CD14-positive monocyte (primary cell): Measurements from ENCODE around the gene CREG1. TPM values are rescaled to one million over a fixed set of nuclear protein-coding genes. Genes with fewer than 3 reads are reported as not detected.

Experiments
- DNase-seq, 3 donors: peaks; one replicate each; pipeline ENCODE4 v3.0.0-alpha.2; 2011 to 2022
- H2AFZ ChIP-seq: 2 replicates; pipeline ENCODE4 v1.6.0; 2012; ENCODE audit warnings: mild to moderate bottlenecking, low read depth, low read length, inconsistent platforms; ENCODE audit not compliant: insufficient read depth, poor library complexity, severe bottlenecking
- H3K27ac ChIP-seq, 2 donors: 1 replicate in 1 of 2; 2 replicates in 1 of 2; pipeline ENCODE4 v1.5.1; 2012 to 2013; ENCODE audit warnings: low read length in 2 of 2, control low read depth in 1 of 2, inconsistent platforms in 1 of 2, low read depth in 1 of 2, mild to moderate bottlenecking in 1 of 2
- H3K27me3 ChIP-seq, 2 donors: one replicate each; pipeline versions ENCODE4 v1.6.0 to v1.6.1; 2011 to 2013; ENCODE audit warnings: low read length in 2 of 2; ENCODE audit not compliant: control insufficient read depth in 2 of 2, insufficient read depth in 2 of 2
- H3K36me3 ChIP-seq, 2 donors: replicated peaks in 1 of 2; 1 replicate in 1 of 2; 2 replicates in 1 of 2; pipeline versions ENCODE4 v1.5.1 to v1.6.1; 2012 to 2013; ENCODE audit warnings: low read length in 2 of 2, control low read depth in 1 of 2, inconsistent platforms in 1 of 2, mild to moderate bottlenecking in 1 of 2; ENCODE audit not compliant: insufficient read depth in 2 of 2, control insufficient read depth in 1 of 2
- H3K4me1 ChIP-seq, 2 donors: 1 replicate in 1 of 2; 2 replicates in 1 of 2; pipeline versions ENCODE4 v1.5.1 to v1.6.1; 2012 to 2013; ENCODE audit warnings: low read length in 2 of 2, control low read depth in 1 of 2, inconsistent platforms in 1 of 2, mild to moderate bottlenecking in 1 of 2, moderate library complexity in 1 of 2; ENCODE audit not compliant: insufficient read depth in 2 of 2, control insufficient read depth in 1 of 2
- H3K4me2 ChIP-seq: replicated peaks from 2 replicates; pipeline ENCODE3; 2012; ENCODE audit warnings: low read length, moderate library complexity, mild to moderate bottlenecking; ENCODE audit not compliant: poor library complexity, severe bottlenecking; ENCODE audit errors: extremely low read depth
- H3K4me3 ChIP-seq, 3 experiments: fragments of 200-600 bp in 1 of 3; sonication (generic) in 1 of 3; replicated peaks in 1 of 3; 1 replicate in 2 of 3; 2 replicates in 1 of 3; pipeline ENCODE4 v1.5.1; 2011 to 2013; ENCODE audit warnings: low read length in 3 of 3, mild to moderate bottlenecking in 3 of 3, control low read depth in 2 of 3, low read depth in 2 of 3, inconsistent platforms in 1 of 3, moderate library complexity in 1 of 3
- H3K79me2 ChIP-seq: 2 replicates; pipeline ENCODE4 v1.6.0; 2012; ENCODE audit warnings: mild to moderate bottlenecking, control low read depth, inconsistent platforms, low read length, moderate library complexity; ENCODE audit not compliant: insufficient read depth
- H3K9ac ChIP-seq: 2 replicates; pipeline ENCODE4 v1.6.0; 2017; ENCODE audit warnings: low read length, mild to moderate bottlenecking; ENCODE audit not compliant: insufficient read depth, poor library complexity, severe bottlenecking
- H3K9me3 ChIP-seq, 2 donors: replicated peaks in 1 of 2; 1 replicate in 1 of 2; 2 replicates in 1 of 2; pipeline versions ENCODE4 v1.5.1 to v1.6.1; 2012 to 2013; ENCODE audit warnings: low read length in 2 of 2, control low read depth in 1 of 2; ENCODE audit not compliant: control insufficient read depth in 1 of 2, insufficient read depth in 1 of 2
- H4K20me1 ChIP-seq: 2 replicates; pipeline ENCODE4 v1.6.0; 2012; ENCODE audit warnings: mild to moderate bottlenecking, low read length, control low read depth, moderate library complexity; ENCODE audit not compliant: insufficient read depth
- H3K27ac Mint-ChIP-seq, 7 donors: one replicate each; pipeline ENCODE4 v1.8.0; 2020; ENCODE audit warnings: mild to moderate bottlenecking in 7 of 7, mixed read lengths in 7 of 7, moderate library complexity in 6 of 7, inconsistent platforms in 2 of 7
- H3K27me3 Mint-ChIP-seq, 3 donors: one replicate each; pipeline ENCODE4 v1.8.0; 2021 to 2022; ENCODE audit warnings: low read depth in 3 of 3, mild to moderate bottlenecking in 3 of 3, mixed read lengths in 3 of 3, moderate library complexity in 3 of 3, inconsistent platforms in 1 of 3
- H3K36me3 Mint-ChIP-seq, 2 donors: one replicate each; pipeline ENCODE4 v1.8.0; 2020; ENCODE audit warnings: mixed read lengths in 2 of 2, inconsistent platforms in 1 of 2, mild to moderate bottlenecking in 1 of 2
- H3K4me1 Mint-ChIP-seq: one replicate; pipeline ENCODE4 v1.8.0; 2020; ENCODE audit warnings: mild to moderate bottlenecking, mixed read lengths
- H3K4me3 Mint-ChIP-seq, 2 donors: one replicate each; pipeline ENCODE4 v1.8.0; 2020; ENCODE audit warnings: mild to moderate bottlenecking in 2 of 2, mixed read lengths in 2 of 2, moderate library complexity in 1 of 2
- H3K9me3 Mint-ChIP-seq, 7 donors: one replicate each; pipeline ENCODE4 v1.8.0; 2020 to 2022; ENCODE audit warnings: mixed read lengths in 7 of 7, mild to moderate bottlenecking in 6 of 7, moderate library complexity in 6 of 7, inconsistent platforms in 2 of 7
- CTCF ChIP-seq: fragments of 200-600 bp; IDR thresholded peaks from one replicate; pipeline ENCODE4 v1.8.0; 2022; ENCODE audit warnings: antibody characterized with exemption, mild to moderate bottlenecking
- WGBS: methylation state at CpG from one replicate; pipeline ENCODE4 v1.1.5; 2013; ENCODE audit warnings: missing lambda C conversion rate; ENCODE audit not compliant: insufficient coverage; 5-methylcytosine and 5-hydroxymethylcytosine counted together
- intact Hi-C, 2 donors: fragments of 100-400 bp; cut with micrococcal nuclease; formaldehyde crosslinking; loops; one replicate each; pipeline versions ENCODE4 v1.15.0 to v1.15.1; 2023
- polyA plus RNA-seq, 3 donors: library from polyadenylated mRNA; depleted of rRNA in 1 of 3; unstranded in 2 of 3; stranded (reverse) in 1 of 3; fragments of 300-500 nt in 2 of 3; fragments of >200 nt in 1 of 3; fragmentation: Illumina TruSeq in 2 of 3; gene quantifications; 1 replicate in 2 of 3; 2 replicates in 1 of 3; pipeline ENCODE4 v1.2.3, GENCODE V29; 2012 to 2021

CREG1 gene
- polyA plus RNA-seq, 3 donors, result 150 to 309 (median 248) TPM

- no peak for DNase-seq
- H3K4me2 ChIP-seq, result no peak overlapping the region
- Mint-ChIP-seq H3K27me3 (peaks cover 0 to 3% (median 0%) of the 10 kb centered on the region in 3 donors), H3K4me1 (no peaks in the 10 kb centered on the region), H3K36me3 (peaks cover 0 to 2% of the 10 kb centered on the region in 2 donors), H3K4me3 (no peak overlapping the region), H3K27ac (no peak overlapping the region), H3K9me3 (no peaks in the 10 kb centered on the region)
- intact Hi-C loops, result no loop called here
- H3K4me1 ChIP-seq, result no peaks in the 10 kb centered on the region
- no peaks in the 10 kb centered on the region for H4K20me1 ChIP-seq
- WGBS, result 95% methylated on average over 3 of the region's 9 CpGs
- no peak overlapping the region for H3K4me3 ChIP-seq
- no peaks in the 10 kb centered on the region for H3K36me3 ChIP-seq
- no peak overlapping the region for H2AFZ ChIP-seq
- H3K79me2 ChIP-seq, result no peaks in the 10 kb centered on the region
- H3K27ac ChIP-seq, result no peak overlapping the region
- no peaks in the 10 kb centered on the region for H3K9me3 ChIP-seq
- H3K9ac ChIP-seq, result no peak overlapping the region
- TF ChIP-seq CTCF, result no peak
- no peaks in the 10 kb centered on the region for H3K27me3 ChIP-seq
These were observed 28.9 kb downstream of the CREG1 start for GRCh38 chr1:167524651-167525050.

- DNase-seq, result no peak
- no peaks in the 10 kb centered on the region for H3K4me1 ChIP-seq
- H3K36me3 Mint-ChIP-seq, result no peaks in the 10 kb centered on the region
- H3K27me3 Mint-ChIP-seq, result peaks cover 0 to 3% (median 0%) of the 10 kb centered on the region in 3 donors
- H3K36me3 ChIP-seq, result no peaks in the 10 kb centered on the region
- no peak for TF ChIP-seq CTCF
- no peak overlapping the region for H3K27ac ChIP-seq
- H3K79me2 ChIP-seq, result no peaks in the 10 kb centered on the region
- WGBS, result 100% methylated on average over 4 of the region's 5 CpGs
- no peaks in the 10 kb centered on the region for H3K9me3 ChIP-seq
- no peaks in the 10 kb centered on the region for H3K9me3 Mint-ChIP-seq
- H3K9ac ChIP-seq, result no peak overlapping the region
- H3K27me3 ChIP-seq, result no peaks in the 10 kb centered on the region
- no peak overlapping the region for H3K4me2 ChIP-seq
- H3K4me3 ChIP-seq, result no peak overlapping the region
- no peak overlapping the region for H3K27ac Mint-ChIP-seq
- no peak overlapping the region for H3K4me3 Mint-ChIP-seq
- H2AFZ ChIP-seq, result no peak overlapping the region
- H4K20me1 ChIP-seq, result no peaks in the 10 kb centered on the region
- no peaks in the 10 kb centered on the region for H3K4me1 Mint-ChIP-seq
- intact Hi-C loops, result no loop called here
These were observed 31.3 kb downstream of the CREG1 start for GRCh38 chr1:167522246-167522645.
